CD4-positive, alpha-beta T cell treated with Interleukin-4 for 4 hours (primary cell): ENCODE results near the gene TRIM59.

Experiments
- DNase-seq: peaks from one replicate; pipeline ENCODE4 v3.0.0-alpha.2; 2020

TRIM59 gene

DNA sequence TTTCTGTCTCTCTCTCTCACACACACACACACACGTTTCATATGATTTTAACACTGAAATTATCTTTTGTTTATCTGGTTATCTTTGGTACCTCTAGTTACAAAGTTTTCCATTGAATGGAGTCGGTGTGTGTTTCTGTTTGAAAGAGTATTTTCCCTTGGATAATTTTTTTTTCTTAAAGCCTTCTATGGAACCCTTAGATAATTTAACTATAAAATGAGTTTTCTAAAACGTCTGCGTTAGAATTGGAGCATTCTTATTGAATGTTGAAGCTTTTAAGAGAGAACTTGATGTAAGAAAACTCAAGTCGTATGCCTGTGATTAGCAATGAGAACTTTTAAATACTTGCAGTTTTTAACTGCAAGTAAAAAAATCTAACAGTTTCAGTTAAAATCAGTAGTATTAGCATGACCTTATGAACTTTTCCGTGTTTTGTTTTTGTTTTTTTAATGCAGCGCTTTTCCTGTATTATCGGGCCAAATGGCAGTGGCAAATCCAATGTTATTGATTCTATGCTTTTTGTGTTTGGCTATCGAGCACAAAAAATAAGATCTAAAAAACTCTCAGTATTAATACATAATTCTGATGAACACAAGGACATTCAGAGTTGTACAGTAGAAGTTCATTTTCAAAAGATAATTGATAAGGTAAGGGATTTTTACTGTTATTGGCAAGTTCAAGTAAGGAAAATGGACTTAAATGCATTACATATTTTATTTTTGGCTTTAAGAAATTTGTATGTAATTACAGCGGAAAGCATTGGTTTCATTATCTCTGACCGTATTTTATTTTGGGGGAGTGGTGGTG, 47.2 kb downstream of the TRIM59 start:
- DNase-seq = no peak

- peak; percentile 21 for DNase-seq
These were observed 48.1 kb downstream of the TRIM59 start for GRCh38 chr3:160401291-160402095.

DNA sequence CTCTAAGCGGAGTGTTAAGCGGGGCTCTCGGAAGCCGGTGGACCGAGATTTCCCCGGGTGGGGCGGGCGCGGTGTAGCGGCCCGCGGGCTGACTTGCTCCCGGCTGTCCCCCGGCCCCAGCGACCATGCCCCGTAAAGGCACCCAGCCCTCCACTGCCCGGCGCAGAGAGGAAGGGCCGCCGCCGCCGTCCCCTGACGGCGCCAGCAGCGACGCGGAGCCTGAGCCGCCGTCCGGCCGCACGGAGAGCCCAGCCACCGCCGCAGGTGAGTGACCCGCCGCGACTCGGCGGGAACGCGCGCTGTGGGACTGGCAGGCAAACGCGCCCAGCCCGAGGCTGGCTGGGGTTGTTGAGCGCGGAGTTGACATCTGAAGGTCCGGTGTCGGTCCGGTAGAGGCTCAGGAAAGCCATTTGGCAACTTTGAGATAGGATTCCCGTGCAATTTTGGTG, 48.9 kb downstream of the TRIM59 start:
- DNase-seq = no peak

GRCh38 chr3:160400030-160400701, 49.4 kb downstream of the TRIM59 start:
- no peak for DNase-seq

- DNase-seq = peak; percentile 97
These were observed 50.2 kb downstream of the TRIM59 start, which contains the start of the genes IFT80 and SMC4 for GRCh38 chr3:160399125-160400029. IFT80 (minus strand) TSS chr3:160399225; CDS start chr3:160384600, 14,625 bp downstream. SMC4 (plus strand) TSS chr3:160399650; CDS start chr3:160400827, 1,177 bp downstream.

DNA sequence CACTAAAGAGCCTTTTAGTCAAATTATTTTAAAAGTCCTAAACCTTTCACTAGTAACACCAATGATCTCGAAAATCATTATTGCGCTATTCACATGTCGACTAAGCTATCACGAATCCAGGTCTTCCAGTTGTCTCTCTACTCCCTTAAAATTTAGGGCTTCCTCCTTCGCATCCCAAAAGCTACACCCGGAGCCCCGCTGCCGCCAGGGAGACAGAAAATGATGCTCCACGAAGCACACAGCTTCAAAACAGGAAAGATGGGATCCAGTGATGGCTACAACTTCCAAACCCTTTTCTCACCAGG, 50.8 kb downstream of the TRIM59 start:
- no peak for DNase-seq

DNA sequence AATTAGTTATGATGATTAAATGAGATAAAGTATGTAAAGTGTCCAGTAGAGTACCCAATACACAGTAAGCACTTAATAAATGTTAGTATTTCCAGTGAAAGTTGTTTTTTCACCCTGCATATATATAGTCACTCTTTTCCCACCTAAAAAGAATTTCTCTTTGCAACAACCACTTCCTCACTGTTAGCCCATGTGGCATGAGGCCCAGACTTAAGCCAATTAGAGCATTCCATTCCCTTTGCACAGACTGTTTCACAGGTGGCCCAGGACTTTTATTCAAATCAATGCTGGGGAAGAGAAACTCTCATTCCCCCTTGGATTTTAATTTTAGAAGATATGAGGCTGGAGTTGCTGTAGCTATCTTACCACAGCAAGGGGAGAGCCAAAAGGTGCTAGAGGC, 54.3 kb downstream of the TRIM59 start:
- DNase-seq = no peak

GRCh38 chr3:160394009-160394392, 55.6 kb downstream of the TRIM59 start:
- DNase-seq = no peak

DNA sequence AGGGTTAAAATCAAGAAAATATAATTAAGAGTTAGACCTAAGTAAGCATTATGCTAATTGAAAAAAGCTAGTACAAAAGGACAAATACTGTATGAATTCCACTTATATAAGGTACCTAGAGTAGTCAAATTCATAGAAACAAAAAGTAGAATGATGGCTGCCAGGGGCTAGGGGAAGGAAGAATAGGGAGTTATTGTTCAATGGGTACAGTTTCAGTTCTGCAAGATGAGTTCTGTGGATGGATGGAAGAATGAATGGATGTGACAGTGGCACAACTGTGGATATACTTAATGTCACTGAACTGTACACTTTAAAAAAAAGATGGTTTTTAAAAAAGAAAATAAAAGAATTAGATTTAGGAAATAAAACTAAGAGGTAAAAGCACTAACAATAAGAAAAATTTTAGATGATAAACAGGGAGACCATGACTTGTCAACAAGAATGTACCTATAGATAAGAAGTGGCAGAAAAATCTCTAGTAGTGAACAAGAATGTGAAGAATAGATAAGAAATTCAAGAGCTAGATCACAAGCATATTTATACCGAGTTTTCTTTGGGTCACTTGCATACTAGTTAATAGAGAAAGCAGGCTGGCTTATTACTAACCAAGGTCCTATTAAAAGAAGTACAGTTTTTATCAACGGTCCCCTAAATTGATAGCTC, 56.1 kb downstream of the TRIM59 start:
- DNase-seq = no peak

- DNase-seq = no peak
These were observed 56.8 kb downstream of the TRIM59 start for GRCh38 chr3:160392798-160393197.

- DNase-seq = no peak
These were observed 58.9 kb downstream of the TRIM59 start for GRCh38 chr3:160390565-160391138.
